OCI-LY7 (cell line): ENCODE measurements around the gene ARHGAP21. TPM values are rescaled to one million over a fixed set of nuclear protein-coding genes. Genes with fewer than 3 reads are reported as not detected.

Source experiments
- BruUV-seq: library from RNA; stranded (reverse); fragments of 400-500 nt; replicated peaks from 2 replicates; lab custom pipeline; 2021; lab: Mats Ljungman, UMichigan
- CTCF ChIA-PET: fragments of 300-600 bp; sonication (Branson Sonifier 250); formaldehyde crosslinking; loops from one replicate; lab custom pipeline; 2022; ENCODE audit warnings: antibody characterized with exemption; ENCODE audit not compliant: unreplicated experiment; lab: Charles Lee
- POLR2A ChIA-PET: fragments of 300-600 bp; sonication (Branson Sonifier 250); formaldehyde crosslinking; loops from one replicate; lab custom pipeline; 2022; ENCODE audit warnings: antibody characterized with exemption; lab: Charles Lee
- DNase-seq: peaks from one replicate; pipeline ENCODE4 v3.0.0-alpha.2; 2015; ENCODE audit warnings: low spot score
- H2AFZ ChIP-seq: fragments of 200-600 bp; sonication (generic), shearing (Covaris generic); 2 replicates; pipeline ENCODE4 v1.6.1; 2014; ENCODE audit warnings: mild to moderate bottlenecking, antibody characterized with exemption, low read length, moderate library complexity
- H3K27ac ChIP-seq: fragments of 200-600 bp; sonication (generic); 2 replicates; pipeline ENCODE4 v1.5.1; 2014; ENCODE audit warnings: mixed run types, low read depth, mild to moderate bottlenecking, moderate library complexity, low read length, inconsistent platforms; ENCODE audit not compliant: poor library complexity, severe bottlenecking
- H3K36me3 ChIP-seq: fragments of 200-600 bp; sonication (generic); 2 replicates; pipeline ENCODE4 v1.6.1; 2014; ENCODE audit warnings: mild to moderate bottlenecking, antibody characterized with exemption, low read length, moderate library complexity, mixed read lengths; ENCODE audit not compliant: insufficient read depth
- H3K4me1 ChIP-seq: fragments of 200-600 bp; sonication (generic); 2 replicates; pipeline ENCODE4 v1.5.1; 2014; ENCODE audit warnings: mild to moderate bottlenecking, low read length; ENCODE audit not compliant: insufficient read depth, poor library complexity, severe bottlenecking
- H3K4me2 ChIP-seq: fragments of 200-600 bp; sonication (generic); 2 replicates; pipeline ENCODE4 v1.6.1; 2014; ENCODE audit warnings: mild to moderate bottlenecking, low read length
- H3K4me3 ChIP-seq: fragments of 200-600 bp; sonication (generic); 2 replicates; pipeline ENCODE4 v1.5.1; 2014; ENCODE audit warnings: mild to moderate bottlenecking, low read depth, low read length; ENCODE audit not compliant: poor library complexity, severe bottlenecking
- H3K79me2 ChIP-seq: fragments of 200-600 bp; sonication (generic); 2 replicates; pipeline ENCODE4 v1.6.1; 2016; ENCODE audit warnings: low read depth, mild to moderate bottlenecking, low read length, moderate library complexity, mixed read lengths; ENCODE audit not compliant: insufficient read depth
- H3K9me2 ChIP-seq: fragments of 200-600 bp; sonication (generic); 2 replicates; pipeline ENCODE4 v1.6.1; 2016; ENCODE audit warnings: mild to moderate bottlenecking, low read length, mixed read lengths; ENCODE audit not compliant: insufficient read depth
- H3K9me3 ChIP-seq: fragments of 200-600 bp; sonication (generic); 2 replicates; pipeline ENCODE4 v1.6.1; 2014; ENCODE audit warnings: mild to moderate bottlenecking, mixed run types, low read length, mixed read lengths
- H4K20me1 ChIP-seq: fragments of 200-600 bp; sonication (generic); 2 replicates; pipeline ENCODE4 v1.6.1; 2014; ENCODE audit warnings: mild to moderate bottlenecking, antibody characterized with exemption, low read length, moderate library complexity, mixed read lengths; ENCODE audit not compliant: insufficient read depth
- EZH2phosphoT487 ChIP-seq: fragments of 200-600 bp; sonication (generic); IDR thresholded peaks from 2 replicates; pipeline ENCODE4 v1.6.1; 2018; ENCODE audit warnings: low read depth, borderline replicate concordance, mild to moderate bottlenecking, mixed run types, antibody characterized with exemption, low read length, moderate library complexity, mixed read lengths
- intact Hi-C: fragments of 100-400 bp; cut with micrococcal nuclease; formaldehyde crosslinking; loops from one replicate; pipeline ENCODE4 v1.10.0; 2022; ENCODE audit not compliant: unreplicated experiment
- total RNA-seq, 2 experiments: library from RNA; depleted of rRNA in 1 of 2; stranded (reverse); fragments of >200 nt in 1 of 2; shearing (Covaris generic) in 1 of 2; gene quantifications; 2 replicates each; pipeline ENCODE4 v1.2.3, GENCODE V29; 2014 to 2022
- TF ChIP-seq, protein P1 (sequence below): fragments of 200-600 bp; sonication (generic); conservative IDR thresholded peaks from 2 replicates; pipeline ENCODE4 v1.5.1; 2014; ENCODE audit warnings: mild to moderate bottlenecking, antibody characterized with exemption, low read length, moderate library complexity, mixed read lengths

ARHGAP21 gene
- total RNA-seq, 2 experiments from 2014 or later, result 24.2 to 44.9 TPM

DNA sequence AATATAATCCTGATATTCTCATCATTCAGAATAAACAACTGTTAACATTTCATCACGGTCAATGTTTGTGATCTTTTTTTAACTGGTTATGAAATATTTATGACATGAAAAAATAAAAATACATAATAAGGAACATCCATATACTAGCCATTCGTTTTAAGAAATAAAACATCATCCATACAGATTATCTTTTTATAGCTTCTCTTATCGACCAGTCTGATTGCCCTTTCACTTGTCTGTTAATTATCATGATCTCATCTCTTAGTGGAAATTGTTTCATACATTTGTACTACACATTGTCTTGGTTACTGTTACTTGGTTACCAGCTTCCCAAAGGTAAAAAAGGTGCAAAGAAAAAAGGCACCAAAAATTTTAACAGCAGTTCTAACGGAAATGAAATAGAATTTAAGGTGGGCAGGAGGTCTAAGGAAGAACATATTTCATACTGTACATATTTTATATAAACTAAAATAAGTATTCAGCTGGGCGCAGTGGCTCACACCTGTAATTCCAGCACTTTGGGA is 8.4 kb downstream of the ARHGAP21 start:
- H4K20me1 ChIP-seq, result 0 out of 2 replicates have a peak, but pooled peaks cover 5% of the 10 kb centered on the region
- BruUV-seq, result no TSS peak
- POLR2A ChIA-PET, result interaction anchor here (0.5 kb wide), 1 partner anchor 55 kb away, joined by 5 read pairs; no protein-coding TSS in a partner anchor

DNA sequence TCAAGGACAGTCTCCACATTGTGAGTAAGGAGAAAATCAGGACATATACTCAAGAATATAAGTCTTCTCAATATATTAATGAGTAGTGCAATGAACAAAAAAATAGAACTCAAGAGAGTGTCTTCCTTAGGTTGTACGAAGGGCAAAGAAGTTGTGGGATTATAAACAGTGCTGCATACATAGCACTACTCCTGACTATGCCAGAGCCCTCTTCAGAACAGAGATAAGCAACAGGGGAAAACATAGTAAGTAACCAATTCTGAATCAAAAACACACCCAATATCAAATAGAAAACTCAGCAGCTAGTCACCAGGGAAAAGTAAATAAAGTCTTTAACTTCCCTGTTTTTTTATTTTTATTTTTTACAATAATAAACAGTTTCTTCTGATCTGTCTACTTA is 10.6 kb downstream of the ARHGAP21 start:
- no peak for DNase-seq
- ChIA-PET POLR2A (no interaction called here), CTCF (no interaction called here)
- Histone ChIP-seq H3K36me3 (no peaks in the 10 kb centered on the region), H3K4me2 (no peak overlapping the region), H3K9me3 (no peaks in the 10 kb centered on the region), H2AFZ (no peak overlapping the region), H3K4me1 (no peaks in the 10 kb centered on the region), H3K27ac (no peak overlapping the region), H3K79me2 (no peaks in the 10 kb centered on the region), H4K20me1 (no peaks in the 10 kb centered on the region; the same call in 1 of the 2 replicates), H3K9me2 (no peaks in the 10 kb centered on the region), H3K4me3 (no peak overlapping the region)
- BruUV-seq, result no TSS peak
- TF ChIP-seq, protein P1, sequence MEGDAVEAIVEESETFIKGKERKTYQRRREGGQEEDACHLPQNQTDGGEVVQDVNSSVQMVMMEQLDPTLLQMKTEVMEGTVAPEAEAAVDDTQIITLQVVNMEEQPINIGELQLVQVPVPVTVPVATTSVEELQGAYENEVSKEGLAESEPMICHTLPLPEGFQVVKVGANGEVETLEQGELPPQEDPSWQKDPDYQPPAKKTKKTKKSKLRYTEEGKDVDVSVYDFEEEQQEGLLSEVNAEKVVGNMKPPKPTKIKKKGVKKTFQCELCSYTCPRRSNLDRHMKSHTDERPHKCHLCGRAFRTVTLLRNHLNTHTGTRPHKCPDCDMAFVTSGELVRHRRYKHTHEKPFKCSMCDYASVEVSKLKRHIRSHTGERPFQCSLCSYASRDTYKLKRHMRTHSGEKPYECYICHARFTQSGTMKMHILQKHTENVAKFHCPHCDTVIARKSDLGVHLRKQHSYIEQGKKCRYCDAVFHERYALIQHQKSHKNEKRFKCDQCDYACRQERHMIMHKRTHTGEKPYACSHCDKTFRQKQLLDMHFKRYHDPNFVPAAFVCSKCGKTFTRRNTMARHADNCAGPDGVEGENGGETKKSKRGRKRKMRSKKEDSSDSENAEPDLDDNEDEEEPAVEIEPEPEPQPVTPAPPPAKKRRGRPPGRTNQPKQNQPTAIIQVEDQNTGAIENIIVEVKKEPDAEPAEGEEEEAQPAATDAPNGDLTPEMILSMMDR, result no peak
- no peak for TF ChIP-seq EZH2phosphoT487
- intact Hi-C loops, result no loop called here

More for the DNA sequence above, 8.4 kb downstream of the ARHGAP21 start:
- H3K9me2 ChIP-seq, result no peaks in the 10 kb centered on the region
- no peak overlapping the region for H3K27ac ChIP-seq
- H3K36me3 ChIP-seq, result no peaks in the 10 kb centered on the region
- H3K4me2 ChIP-seq, result no peak overlapping the region
- no peak overlapping the region for H2AFZ ChIP-seq
- no peak overlapping the region for H3K4me3 ChIP-seq
- intact Hi-C loops, result no loop called here
- CTCF ChIA-PET, result no interaction called here
- no peaks in the 10 kb centered on the region for H3K9me3 ChIP-seq
- no peak for DNase-seq
- peaks cover 12% of the 10 kb centered on the region; the same call in 1 of the 2 replicates for H3K79me2 ChIP-seq
- H3K4me1 ChIP-seq, result peaks cover 15% of the 10 kb centered on the region
- no peak for TF ChIP-seq EZH2phosphoT487
- TF ChIP-seq, protein P1, result no peak

DNA sequence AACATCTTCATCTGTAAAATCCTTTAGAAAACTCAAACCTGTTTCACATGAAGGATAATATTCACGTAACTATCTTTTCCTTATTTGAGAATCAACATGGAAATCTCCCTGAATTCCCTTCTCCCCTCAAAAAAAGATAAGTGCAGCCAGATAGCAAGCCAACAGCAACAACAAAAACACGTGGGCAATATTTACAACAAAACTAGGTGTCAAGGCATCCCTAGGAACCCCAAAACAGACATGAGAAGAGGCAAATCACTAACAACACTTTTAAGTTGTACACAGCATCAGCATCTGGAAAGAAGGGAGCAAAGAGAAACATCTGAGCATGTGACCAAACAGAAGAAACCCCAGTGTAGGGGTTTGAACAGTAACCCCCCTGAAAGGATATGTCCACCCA is 12.2 kb downstream of the ARHGAP21 start:
- Histone ChIP-seq H3K4me1 (no peaks in the 10 kb centered on the region), H3K4me3 (no peak overlapping the region), H4K20me1 (no peaks in the 10 kb centered on the region; the same call in 1 of the 2 replicates), H3K9me3 (no peaks in the 10 kb centered on the region), H3K9me2 (no peaks in the 10 kb centered on the region), H2AFZ (no peak overlapping the region), H3K36me3 (no peaks in the 10 kb centered on the region), H3K4me2 (no peak overlapping the region), H3K27ac (no peak overlapping the region), H3K79me2 (no peaks in the 10 kb centered on the region)
- intact Hi-C loops, result no loop called here
- TF ChIP-seq EZH2phosphoT487, result no peak
- TF ChIP-seq, protein P1, result no peak
- BruUV-seq, result no TSS peak
- POLR2A ChIA-PET, result no interaction called here
- CTCF ChIA-PET, result no interaction called here
- no peak for DNase-seq
